Peyer's patch (tissue), 4 donors: ENCODE results near the gene ADAMTS15.

ENCODE experiments used
- CTCF ChIP-seq, 6 experiments: fragments of 450-650 bp in 4 of 6; fragments of 200-600 bp in 2 of 6; sonication (generic) in 1 of 6; IDR thresholded peaks; one replicate each; pipeline ENCODE4 v1.5.1; 2017 to 2019; ENCODE audit warnings: antibody characterized with exemption in 6 of 6, mild to moderate bottlenecking in 3 of 6, moderate library complexity in 1 of 6
- POLR2A ChIP-seq, 2 donors: fragments of 450-650 bp; IDR thresholded peaks; one replicate each; pipeline ENCODE4 v1.5.1; 2017; ENCODE audit warnings: antibody characterized with exemption in 2 of 2, mild to moderate bottlenecking in 2 of 2, moderate library complexity in 2 of 2

- no peak for TF ChIP-seq CTCF (IDR thresholded peaks at IDR 0.05)
- no peak for TF ChIP-seq POLR2A (IDR thresholded peaks at IDR 0.05)
Observed at GRCh38 chr11:130518164-130518680, 69.8 kb downstream of the ADAMTS15 start.
